HFF-Myc (cell line): ENCODE results near the gene TP53.

ENCODE experiments used
- DNase-seq: peaks from one replicate; pipeline ENCODE4 v3.0.0-alpha.2; 2011; ENCODE audit warnings: low read depth; ENCODE audit errors: extremely low read depth
- H3K4me3 ChIP-seq: replicated peaks from 2 replicates; pipeline ENCODE4 v1.5.1; 2011; ENCODE audit warnings: low read depth, mild to moderate bottlenecking, control low read depth, low read length
- TF ChIP-seq, protein P1 (sequence below): IDR thresholded peaks from 2 replicates; pipeline ENCODE4 v1.5.1; 2012; ENCODE audit warnings: mild to moderate bottlenecking, low read depth, low read length, control low read depth; ENCODE audit errors: missing control alignments

TP53 gene

DNA sequence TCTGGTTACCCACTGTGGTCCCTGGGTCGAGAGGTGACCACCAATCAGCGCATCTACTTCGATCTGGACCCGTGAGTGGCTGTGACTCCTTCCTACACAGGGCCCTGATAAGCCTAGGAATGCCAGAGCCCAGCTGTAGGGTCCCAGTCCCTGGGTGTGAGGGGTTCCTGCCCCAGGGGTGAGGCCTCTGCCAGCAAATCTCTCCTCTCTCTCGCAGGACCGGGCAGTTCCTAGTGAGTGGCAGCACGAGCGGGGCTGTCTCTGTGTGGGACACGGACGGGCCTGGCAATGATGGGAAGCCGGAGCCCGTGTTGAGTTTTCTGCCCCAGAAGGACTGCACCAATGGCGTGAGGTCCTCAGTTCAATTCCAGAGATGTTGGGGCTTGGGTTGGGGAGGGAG is 15.5 kb upstream of the TP53 start:
- DNase-seq = no peak
- TF ChIP-seq, protein P1, sequence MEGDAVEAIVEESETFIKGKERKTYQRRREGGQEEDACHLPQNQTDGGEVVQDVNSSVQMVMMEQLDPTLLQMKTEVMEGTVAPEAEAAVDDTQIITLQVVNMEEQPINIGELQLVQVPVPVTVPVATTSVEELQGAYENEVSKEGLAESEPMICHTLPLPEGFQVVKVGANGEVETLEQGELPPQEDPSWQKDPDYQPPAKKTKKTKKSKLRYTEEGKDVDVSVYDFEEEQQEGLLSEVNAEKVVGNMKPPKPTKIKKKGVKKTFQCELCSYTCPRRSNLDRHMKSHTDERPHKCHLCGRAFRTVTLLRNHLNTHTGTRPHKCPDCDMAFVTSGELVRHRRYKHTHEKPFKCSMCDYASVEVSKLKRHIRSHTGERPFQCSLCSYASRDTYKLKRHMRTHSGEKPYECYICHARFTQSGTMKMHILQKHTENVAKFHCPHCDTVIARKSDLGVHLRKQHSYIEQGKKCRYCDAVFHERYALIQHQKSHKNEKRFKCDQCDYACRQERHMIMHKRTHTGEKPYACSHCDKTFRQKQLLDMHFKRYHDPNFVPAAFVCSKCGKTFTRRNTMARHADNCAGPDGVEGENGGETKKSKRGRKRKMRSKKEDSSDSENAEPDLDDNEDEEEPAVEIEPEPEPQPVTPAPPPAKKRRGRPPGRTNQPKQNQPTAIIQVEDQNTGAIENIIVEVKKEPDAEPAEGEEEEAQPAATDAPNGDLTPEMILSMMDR = no peak
- no peak overlapping the region for H3K4me3 ChIP-seq

DNA sequence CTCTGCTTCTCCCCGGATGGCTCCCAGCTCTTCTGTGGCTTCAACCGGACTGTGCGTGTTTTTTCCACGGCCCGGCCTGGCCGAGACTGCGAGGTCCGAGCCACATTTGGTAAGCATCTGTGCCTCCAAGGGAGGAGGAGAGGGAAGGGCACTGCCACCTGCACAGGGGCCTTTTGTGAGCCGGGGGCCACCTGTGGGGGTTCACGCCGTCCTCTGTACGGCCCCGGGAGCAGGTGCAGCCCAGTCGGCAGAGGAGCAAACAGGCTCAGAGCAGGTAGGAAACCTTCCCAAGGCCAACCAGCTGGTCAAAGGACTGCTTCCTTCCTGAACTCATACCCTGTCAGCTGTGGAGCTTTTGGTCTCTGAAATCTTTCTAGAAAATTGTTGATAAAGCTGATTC is 14.4 kb upstream of the TP53 start:
- TF ChIP-seq, protein P1 = no peak
- no peak for DNase-seq
- H3K4me3 ChIP-seq = no peak overlapping the region

- no peak for DNase-seq
- TF ChIP-seq, protein P1 = no peak
These were observed 13.2 kb upstream of the TP53 start for GRCh38 chr17:7700510-7700909.

GRCh38 chr17:7697828-7698588 is 10.7 kb upstream of the TP53 start:
- H3K4me3 ChIP-seq = no peak overlapping the region
- TF ChIP-seq, protein P1 = no peak
- DNase-seq = no peak

More at GRCh38 chr17:7700510-7700909, 13.2 kb upstream of the TP53 start:
- no peak overlapping the region for H3K4me3 ChIP-seq

GRCh38 chr17:7695586-7695985 is 8.3 kb upstream of the TP53 start:
- H3K4me3 ChIP-seq = no peak overlapping the region
- TF ChIP-seq, protein P1 = no peak
- DNase-seq = no peak

- TF ChIP-seq, protein P1 = no peak
- DNase-seq = no peak
- peak overlapping the region; percentile 90 for H3K4me3 ChIP-seq
These were observed 1.6 kb upstream of the TP53 start for GRCh38 chr17:7688808-7689316.
